Stimulated activated effector memory CD8-positive, alpha-beta T cell treated with anti-CD3 and anti-CD28 coated beads, Interleukin-12 subunit alpha, Interleukin-12 subunit beta, amount 100 ng/mL, for 72 hours (primary cell): Measurements from ENCODE around the gene RSPH10B2.
"Not testable (repeated sequence)": the region's sequence is repeated elsewhere in the genome, so short reads cannot be mapped to it uniquely, and the experiment has no call there.

Experiments
- ATAC-seq: fragments of 150-1000 bp; cut with Tn5 transposase; 2 replicates; pipeline ENCODE4 v1.10.0; 2021
- DNase-seq, 2 donors: peaks; one replicate each; pipeline ENCODE4 v3.0.0; 2021 to 2022; ENCODE audit warnings: low spot score in 2 of 2
- H3K27ac Mint-ChIP-seq: one replicate; pipeline ENCODE4 v1.8.0; 2022; ENCODE audit warnings: mild to moderate bottlenecking, mixed read lengths
- H3K36me3 Mint-ChIP-seq: one replicate; pipeline ENCODE4 v1.8.0; 2022; ENCODE audit warnings: mild to moderate bottlenecking, mixed read lengths
- H3K4me1 Mint-ChIP-seq: one replicate; pipeline ENCODE4 v1.8.0; 2022; ENCODE audit warnings: mixed read lengths
- H3K4me3 Mint-ChIP-seq: one replicate; pipeline ENCODE4 v1.8.0; 2022; ENCODE audit warnings: mild to moderate bottlenecking, mixed read lengths
- H3K9me3 Mint-ChIP-seq: one replicate; pipeline ENCODE4 v1.8.0; 2022; ENCODE audit warnings: mixed read lengths

Gene RSPH10B2

DNA sequence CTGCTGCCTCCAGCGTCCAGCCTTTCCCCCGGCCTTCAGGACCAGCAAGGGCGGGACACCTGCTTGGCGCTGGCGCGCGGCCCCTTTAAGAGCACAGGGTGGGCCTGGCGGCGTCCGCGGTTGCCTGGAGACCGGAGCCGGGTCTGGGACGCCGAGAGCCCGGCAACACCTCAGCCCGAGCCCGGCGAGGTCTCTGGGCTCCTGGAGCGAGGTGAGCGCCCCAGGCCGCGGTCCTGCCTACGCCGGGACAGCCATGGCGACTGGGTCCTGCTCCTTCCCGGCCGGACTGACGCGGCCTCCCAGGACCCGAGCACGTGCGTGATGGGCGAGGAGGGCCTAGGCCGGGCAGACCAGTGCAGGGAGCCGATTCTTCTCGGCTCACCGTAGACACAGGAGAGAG is at the start of gene RSPH10B2:
Gene RSPH10B2 (plus strand): TSS at position 140 of the 400 bp plus-strand sequence. CDS start 3,575 bp downstream, outside the sequence.
- H3K4me3 Mint-ChIP-seq, H3K9me3 Mint-ChIP-seq, ATAC-seq, DNase-seq, H3K27ac Mint-ChIP-seq, H3K4me1 Mint-ChIP-seq: not testable (repeated sequence)
- H3K36me3 Mint-ChIP-seq, result peaks cover 17% of the 10 kb centered on the region

DNA sequence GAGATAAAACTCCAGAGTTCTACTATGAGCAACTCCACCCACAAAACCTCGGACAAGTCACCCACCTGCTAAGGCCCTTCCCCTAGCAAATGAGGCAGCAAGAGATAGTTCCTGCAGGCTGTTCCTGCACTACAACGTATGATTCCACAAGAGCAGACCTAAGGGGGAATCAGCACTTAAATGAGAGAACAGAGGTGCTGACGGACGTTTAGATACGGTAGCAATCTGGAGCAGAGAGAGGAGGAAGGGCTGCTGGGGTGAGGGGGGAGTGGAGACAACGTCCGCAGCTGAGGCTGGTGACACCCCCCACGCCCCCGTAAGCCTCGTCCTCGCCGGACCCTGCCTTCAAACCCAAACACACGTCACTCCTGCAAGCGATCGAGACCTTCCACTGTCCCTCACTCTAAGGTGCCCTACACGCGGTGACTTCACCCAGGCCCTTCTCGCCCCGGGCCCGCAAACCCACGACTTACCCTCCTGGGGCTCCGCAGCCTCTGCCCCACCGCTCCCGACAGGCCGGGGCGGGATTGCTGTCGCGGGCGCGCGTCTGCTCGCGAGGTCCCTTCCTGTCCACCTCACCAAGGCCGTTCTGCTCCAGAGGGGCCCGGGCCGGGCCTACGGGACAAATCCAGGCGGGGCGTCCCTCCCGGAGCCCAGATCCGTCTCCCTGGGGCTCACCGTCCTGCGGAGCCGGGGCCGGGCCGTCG is 47.8 kb upstream of the RSPH10B2 start:
- Mint-ChIP-seq H3K9me3 (peaks cover 20% of the 10 kb centered on the region), H3K4me3 (peak overlapping the region; percentile 89), H3K36me3 (no peaks in the 10 kb centered on the region), H3K27ac (peak overlapping the region; percentile 94), H3K4me1 (peaks cover 46% of the 10 kb centered on the region)
- ATAC-seq (peak; percentile 57), DNase-seq (peak in 1 of 2 donors; percentile 29)

DNA sequence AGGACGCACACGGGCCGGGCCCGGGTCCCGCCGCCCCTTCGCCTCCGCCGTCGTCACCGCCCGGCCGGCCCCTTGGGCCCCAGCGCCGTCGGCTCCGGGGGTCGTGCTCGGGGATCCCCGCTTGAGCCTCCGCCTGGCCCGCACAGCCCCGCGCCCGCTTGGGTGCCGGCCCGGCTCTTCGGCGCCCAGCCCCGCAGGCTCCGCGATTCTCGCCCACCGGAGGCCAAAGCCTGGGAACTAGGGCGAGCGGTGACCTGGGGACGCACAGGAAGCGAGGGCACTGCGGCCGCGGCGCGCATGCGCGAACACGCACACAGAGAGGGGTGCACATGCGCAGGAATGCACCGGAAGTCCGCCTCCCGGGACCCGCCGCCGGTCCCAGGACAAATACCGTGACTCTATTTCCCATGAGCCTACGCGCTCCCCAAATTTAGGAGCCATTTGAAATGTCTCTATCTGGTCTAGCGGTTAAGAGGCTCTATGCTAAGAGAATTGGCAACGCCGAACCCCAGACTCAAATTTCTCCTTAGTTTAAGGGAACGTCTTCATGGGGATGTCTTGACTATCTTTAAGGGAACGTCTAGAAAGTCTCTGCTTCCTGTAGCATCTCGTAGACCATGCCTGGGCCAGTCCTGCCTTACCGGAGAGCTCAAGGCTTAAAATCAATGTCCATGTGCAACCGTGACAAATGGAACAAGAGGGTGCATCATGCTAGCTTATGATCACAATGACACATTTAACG is 47.1 kb upstream of the RSPH10B2 start, which contains the start of gene ZNF12:
Gene ZNF12 (minus strand): TSS at position 282 of the 742 bp plus-strand sequence. CDS start 1,774 bp downstream, outside the sequence.
- peak within 1 kb of the TSS; percentile 94 for H3K27ac Mint-ChIP-seq
- peaks cover 16% of the 10 kb centered on the region for H3K9me3 Mint-ChIP-seq
- DNase-seq (peak; percentile 88 to 98), ATAC-seq (peak; percentile 94)
- H3K4me1 Mint-ChIP-seq, result peaks cover 39% of the 10 kb centered on the region
- H3K4me3 Mint-ChIP-seq, result peak within 1 kb of the TSS; percentile 89
- H3K36me3 Mint-ChIP-seq, result no peaks in the 10 kb centered on the region

DNA sequence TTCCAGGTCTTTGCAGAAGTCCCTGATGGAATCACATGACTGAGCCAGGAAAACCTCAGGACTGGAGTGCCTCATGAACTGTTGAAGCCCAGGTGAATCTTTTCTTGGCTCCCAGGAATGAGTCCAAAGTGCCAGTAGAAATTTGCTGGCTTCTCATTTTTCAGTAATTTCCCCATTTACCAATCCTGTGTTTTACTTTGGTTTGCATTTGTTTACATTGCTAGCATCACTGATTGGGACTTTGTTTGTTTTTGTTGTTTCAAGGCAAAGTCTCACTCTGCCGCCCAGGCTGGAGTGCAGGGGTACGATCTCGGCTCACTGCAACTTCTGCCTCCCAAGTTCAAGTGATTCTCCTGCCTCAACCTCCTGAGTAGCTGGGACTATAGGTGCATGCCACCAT is 45.6 kb upstream of the RSPH10B2 start:
- Mint-ChIP-seq H3K27ac (no peak overlapping the region), H3K4me3 (peak overlapping the region; percentile 89), H3K9me3 (peaks cover 8% of the 10 kb centered on the region), H3K4me1 (peaks cover 24% of the 10 kb centered on the region), H3K36me3 (no peaks in the 10 kb centered on the region)
- DNase-seq, result no peak
- no peak for ATAC-seq

DNA sequence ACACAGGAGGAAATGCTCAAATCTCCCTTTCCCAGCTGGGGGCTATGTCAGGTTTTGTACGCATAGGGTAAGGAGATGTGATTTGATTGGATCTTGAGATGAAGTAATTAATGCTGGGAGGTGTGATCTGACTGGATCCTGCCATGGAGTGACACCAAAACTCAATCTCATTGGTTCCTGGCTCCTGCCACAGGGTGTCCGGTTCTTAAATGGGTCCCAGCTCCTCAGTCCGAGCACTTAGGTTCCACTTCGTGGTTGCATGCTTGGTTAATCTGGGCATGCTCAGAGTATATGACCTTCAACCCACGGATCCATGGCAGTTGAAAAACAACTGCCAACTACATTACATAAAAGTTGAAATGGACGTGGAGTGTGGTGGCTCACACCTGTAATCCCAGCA is 44.1 kb upstream of the RSPH10B2 start:
- Mint-ChIP-seq H3K27ac (no peak overlapping the region), H3K36me3 (no peaks in the 10 kb centered on the region), H3K4me3 (no peak overlapping the region), H3K4me1 (peaks cover 17% of the 10 kb centered on the region), H3K9me3 (peaks cover 4% of the 10 kb centered on the region)
- DNase-seq (no peak), ATAC-seq (no peak)

DNA sequence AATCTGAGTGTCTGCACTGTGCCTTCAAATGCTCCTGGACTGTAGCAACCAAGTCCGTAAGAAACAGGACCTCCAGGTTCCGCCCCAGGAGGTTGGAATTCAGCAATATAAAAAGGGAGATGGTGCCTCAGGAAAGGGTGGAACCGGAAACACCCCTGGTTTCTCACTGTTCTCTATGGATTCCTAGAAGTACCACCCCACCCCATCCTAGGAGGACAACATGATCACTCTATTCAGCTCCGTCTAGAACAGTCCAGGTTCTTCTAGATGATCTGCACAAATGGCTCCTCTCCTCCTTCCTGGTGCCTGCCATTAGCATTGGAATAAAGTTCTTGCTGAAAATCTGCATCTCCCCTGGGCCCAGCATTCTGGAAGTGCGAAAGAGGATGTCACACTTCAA is 39.5 kb upstream of the RSPH10B2 start:
- DNase-seq (no peak), ATAC-seq (no peak)
- Mint-ChIP-seq H3K36me3 (no peaks in the 10 kb centered on the region), H3K27ac (no peak overlapping the region), H3K9me3 (no peaks in the 10 kb centered on the region), H3K4me3 (no peak overlapping the region), H3K4me1 (peaks cover 8% of the 10 kb centered on the region)

DNA sequence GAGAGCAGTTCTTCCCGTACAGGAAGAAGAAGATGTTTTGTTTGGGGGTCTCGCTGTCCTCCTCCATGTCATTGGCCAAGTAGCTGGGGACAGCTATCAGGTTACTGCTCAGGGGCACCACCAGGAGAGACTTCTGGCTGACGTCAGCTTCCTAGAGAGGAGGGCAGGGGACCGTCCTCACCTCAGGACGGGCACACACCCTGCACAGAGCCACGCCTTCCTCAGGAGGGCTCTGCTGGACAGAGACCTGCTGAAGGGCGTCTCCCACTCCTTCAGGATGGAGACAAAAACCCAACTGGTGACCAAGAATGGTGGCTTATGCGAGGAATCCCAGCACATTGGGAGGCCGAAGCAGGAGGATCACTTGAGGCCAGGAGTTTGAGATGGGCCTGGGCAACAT is 38.0 kb upstream of the RSPH10B2 start:
- H3K4me3 Mint-ChIP-seq, H3K27ac Mint-ChIP-seq, DNase-seq, H3K9me3 Mint-ChIP-seq, H3K36me3 Mint-ChIP-seq, ATAC-seq, H3K4me1 Mint-ChIP-seq: not testable (repeated sequence)

DNA sequence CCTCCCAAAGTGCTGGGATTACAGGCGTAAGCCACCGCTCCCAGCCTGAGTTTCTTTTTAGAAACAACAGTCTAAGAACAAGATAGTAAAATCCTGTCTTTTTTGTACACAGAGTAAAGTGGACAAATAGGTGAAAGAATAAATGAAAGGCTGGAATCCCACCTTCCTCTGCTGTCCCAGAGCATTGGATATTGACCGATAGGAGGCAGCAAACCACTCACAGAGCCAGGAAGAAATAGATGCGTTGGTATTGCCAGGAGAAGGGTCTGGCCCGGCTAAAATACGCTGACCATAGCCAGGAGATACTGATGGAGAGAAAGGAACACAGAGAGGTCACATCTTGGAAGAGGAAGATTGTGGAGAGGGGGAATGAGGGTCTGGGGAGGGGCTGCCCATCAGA is 35.8 kb upstream of the RSPH10B2 start:
- no peak overlapping the region for H3K4me3 Mint-ChIP-seq
- H3K36me3 Mint-ChIP-seq, result no peaks in the 10 kb centered on the region
- H3K27ac Mint-ChIP-seq, result no peak overlapping the region
- ATAC-seq (no peak), DNase-seq (no peak)
- H3K9me3 Mint-ChIP-seq, result no peaks in the 10 kb centered on the region
- H3K4me1 Mint-ChIP-seq, result peaks cover 8% of the 10 kb centered on the region

DNA sequence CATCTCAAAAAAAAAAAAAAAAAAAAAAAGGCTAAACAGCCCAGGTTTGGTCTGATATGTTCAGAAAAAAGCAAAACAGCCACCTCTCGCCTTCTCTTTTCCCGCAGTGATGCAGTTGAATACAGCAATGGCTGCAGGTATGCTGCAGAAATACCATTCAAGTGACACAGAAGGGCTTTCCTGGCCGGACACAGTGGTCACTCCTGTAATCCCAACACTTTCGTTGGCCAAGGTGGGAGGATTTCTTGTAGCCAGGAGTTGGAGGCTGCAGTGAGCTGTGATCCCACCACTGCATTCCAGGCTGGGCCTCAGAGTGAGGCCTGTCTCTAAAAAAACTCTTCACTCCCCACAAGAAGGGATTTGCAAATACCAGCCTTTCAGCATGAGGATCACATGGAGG is 29.6 kb upstream of the RSPH10B2 start:
- H3K4me3 Mint-ChIP-seq, H3K9me3 Mint-ChIP-seq, H3K4me1 Mint-ChIP-seq, H3K27ac Mint-ChIP-seq, ATAC-seq, DNase-seq, H3K36me3 Mint-ChIP-seq: not testable (repeated sequence)

DNA sequence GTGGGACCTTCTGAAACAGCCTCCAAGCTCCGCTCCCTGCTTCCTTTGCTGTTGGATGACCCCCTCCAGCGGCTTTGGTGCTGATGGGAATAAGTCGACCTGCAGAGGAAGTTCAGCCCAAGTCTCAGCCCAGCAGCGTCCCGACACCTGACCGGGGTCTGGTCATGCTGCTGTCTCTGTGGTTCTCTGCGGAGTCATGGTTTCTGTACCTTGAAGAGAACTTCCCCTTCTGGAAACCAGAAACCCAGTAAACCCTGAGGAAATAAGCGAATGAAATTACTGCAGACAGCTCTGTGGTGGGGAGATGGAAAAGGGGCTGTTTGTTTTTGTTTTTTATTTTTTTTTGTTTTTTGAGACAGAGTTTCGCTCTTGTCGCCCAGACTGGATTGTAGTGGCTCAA is 28.9 kb upstream of the RSPH10B2 start:
- ATAC-seq, result no peak
- DNase-seq, result no peak
- H3K9me3 Mint-ChIP-seq, result peaks cover 3% of the 10 kb centered on the region
- H3K4me1 Mint-ChIP-seq, result peaks cover 6% of the 10 kb centered on the region
- H3K36me3 Mint-ChIP-seq, result peaks cover under 1% of the 10 kb centered on the region
- H3K4me3 Mint-ChIP-seq, result no peak overlapping the region
- no peak overlapping the region for H3K27ac Mint-ChIP-seq

DNA sequence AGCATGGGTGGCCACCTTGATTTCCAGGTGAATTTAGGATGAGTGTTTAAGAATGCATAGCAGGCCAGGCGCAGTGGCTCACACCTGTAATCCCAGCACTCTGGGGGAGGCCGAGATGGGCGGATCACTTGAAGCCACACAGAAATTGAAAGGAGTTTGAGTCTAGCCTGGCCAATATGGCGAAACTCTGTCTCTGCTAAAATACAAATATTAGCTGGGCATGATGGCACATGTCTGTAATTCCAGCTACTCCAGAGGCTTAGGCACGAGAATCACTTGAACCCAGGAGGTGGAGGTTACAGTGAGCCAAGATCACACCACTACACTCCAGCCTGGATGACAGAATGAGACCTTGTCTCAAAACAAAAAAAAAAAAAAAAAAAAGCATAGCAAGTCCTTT is 27.6 kb upstream of the RSPH10B2 start:
- not testable (repeated sequence) for H3K4me3 Mint-ChIP-seq, DNase-seq, H3K9me3 Mint-ChIP-seq, H3K27ac Mint-ChIP-seq, H3K4me1 Mint-ChIP-seq, ATAC-seq
- H3K36me3 Mint-ChIP-seq, result peaks cover 14% of the 10 kb centered on the region

DNA sequence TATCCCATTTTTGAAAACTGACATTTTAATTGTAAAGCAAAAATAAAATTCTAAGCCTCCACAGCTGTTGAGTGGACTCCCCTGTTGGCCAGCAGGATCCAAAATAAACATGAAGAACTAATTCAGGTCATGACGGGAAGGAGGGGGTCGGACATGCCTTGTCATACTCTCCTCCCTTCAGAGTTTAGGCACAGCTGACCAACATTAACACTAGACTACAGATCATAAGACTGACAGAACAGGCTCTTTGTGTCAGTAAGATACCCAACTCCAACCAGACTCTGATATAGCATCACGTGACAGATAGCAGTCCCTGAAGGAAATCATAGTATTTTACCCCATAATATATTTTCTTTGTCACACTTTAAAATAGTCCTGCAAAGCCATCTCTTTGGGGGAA is 26.2 kb upstream of the RSPH10B2 start:
- Mint-ChIP-seq H3K4me3 (no peak overlapping the region), H3K36me3 (peaks cover 27% of the 10 kb centered on the region), H3K4me1 (peaks cover 11% of the 10 kb centered on the region), H3K9me3 (peaks cover 3% of the 10 kb centered on the region), H3K27ac (no peak overlapping the region)
- no peak for DNase-seq
- no peak for ATAC-seq

DNA sequence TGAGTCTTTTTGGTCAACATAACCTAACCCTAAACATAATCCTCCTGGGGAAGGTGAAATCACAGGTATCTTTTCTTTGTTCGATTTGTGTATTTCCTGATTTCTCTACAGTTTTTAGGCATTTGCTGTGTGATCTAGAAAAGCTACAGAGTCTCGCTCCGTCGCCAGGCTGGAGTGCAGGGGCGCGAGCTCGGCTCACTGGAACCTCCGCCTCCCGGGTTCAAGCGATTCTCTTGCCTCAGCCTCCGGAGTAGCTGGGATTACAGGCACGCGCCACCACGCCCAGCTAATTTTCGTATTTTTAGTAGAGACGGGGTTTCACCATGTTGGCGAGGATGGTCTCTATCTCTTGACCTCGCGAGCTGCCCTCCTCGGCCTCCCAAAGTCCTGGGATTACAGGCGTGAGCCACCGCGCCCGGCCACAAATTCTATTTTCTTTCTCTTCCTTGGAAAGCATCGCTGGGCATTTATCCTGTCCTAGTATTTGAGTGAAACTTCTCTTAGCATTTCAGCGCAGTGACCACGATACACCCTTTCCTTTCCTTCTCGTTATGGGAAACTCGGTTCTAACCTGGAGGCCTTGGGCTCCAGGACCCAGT is 24.9 kb upstream of the RSPH10B2 start:
- not testable (repeated sequence) for ATAC-seq
- H3K27ac Mint-ChIP-seq, result peak overlapping the region; percentile 92

DNA sequence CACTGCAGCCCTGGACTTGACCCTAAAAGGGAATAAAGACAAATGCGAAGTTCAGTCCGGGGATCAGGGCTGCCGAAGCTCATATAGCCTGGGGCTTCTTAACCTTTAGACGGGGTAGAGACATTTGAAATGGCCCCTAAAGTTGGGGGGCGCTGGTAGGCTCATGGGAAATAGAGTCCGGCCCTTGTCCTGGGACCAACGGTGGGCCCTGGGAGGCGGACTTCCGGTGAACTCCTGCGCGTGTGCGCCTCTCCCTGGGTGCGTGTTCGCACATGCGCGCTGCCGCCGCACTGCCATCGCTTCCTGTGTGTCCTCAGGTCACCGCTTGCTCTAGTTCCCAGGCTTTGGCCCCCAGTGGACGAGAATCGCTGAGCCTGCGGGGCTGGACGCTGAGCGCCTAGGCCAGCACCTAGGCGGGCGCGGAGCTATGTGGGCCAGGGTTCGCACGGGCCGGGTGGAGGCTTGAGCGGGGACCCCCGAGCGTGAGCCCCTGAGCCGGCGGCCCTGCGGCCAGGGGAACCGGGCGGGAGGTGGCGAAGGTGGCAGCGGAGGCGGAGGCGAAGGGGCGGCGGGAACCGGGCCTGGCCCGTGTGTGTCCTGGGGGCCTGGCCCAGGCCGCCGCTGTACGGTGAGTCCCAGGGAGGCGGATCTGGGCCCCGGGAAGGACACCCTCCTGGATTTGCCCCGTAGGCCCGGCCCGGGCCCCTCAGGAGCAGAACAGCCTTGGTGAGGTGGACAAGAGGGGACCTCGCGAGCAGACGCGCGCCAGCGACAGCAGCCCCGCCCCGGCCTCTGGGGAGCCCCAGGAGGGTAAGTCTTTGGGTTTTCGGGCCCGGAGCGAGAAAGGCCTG is 24.2 kb upstream of the RSPH10B2 start:
- peak overlapping the region; percentile 92 for H3K27ac Mint-ChIP-seq
- H3K4me3 Mint-ChIP-seq, result peak overlapping the region; percentile 88
- peak; percentile 99 for ATAC-seq
- peaks cover 11% of the 10 kb centered on the region for H3K4me1 Mint-ChIP-seq
- H3K36me3 Mint-ChIP-seq, result peaks cover 48% of the 10 kb centered on the region
- peak; percentile 70 to 93 for DNase-seq
- peaks cover 3% of the 10 kb centered on the region for H3K9me3 Mint-ChIP-seq

More for the DNA sequence above, 24.9 kb upstream of the RSPH10B2 start:
- not testable (repeated sequence) for H3K9me3 Mint-ChIP-seq, DNase-seq
- H3K4me3 Mint-ChIP-seq, result peak overlapping the region; percentile 88
- H3K4me1 Mint-ChIP-seq, result peaks cover 11% of the 10 kb centered on the region
- peaks cover 41% of the 10 kb centered on the region for H3K36me3 Mint-ChIP-seq

DNA sequence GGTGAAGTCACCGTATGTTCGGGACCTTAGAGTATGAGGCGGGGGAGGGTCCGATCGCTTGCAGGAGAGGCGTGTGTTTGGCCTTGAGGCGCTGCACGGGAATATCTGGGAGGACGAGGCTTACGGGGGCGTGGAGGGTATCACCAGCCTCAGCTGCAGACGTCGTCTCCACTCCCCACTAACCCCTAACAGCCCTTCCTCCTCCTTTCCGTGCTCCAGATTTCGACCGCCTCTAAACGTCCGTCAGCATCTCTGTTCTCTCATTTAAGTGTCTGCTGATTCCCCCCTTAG is 23.6 kb upstream of the RSPH10B2 start:
- peak overlapping the region; percentile 88 for H3K4me3 Mint-ChIP-seq
- H3K36me3 Mint-ChIP-seq, result peaks cover 54% of the 10 kb centered on the region

More for the DNA sequence above, 23.6 kb upstream of the RSPH10B2 start:
- Mint-ChIP-seq H3K4me1 (peaks cover 11% of the 10 kb centered on the region), H3K27ac (peak overlapping the region; percentile 92), H3K9me3 (peaks cover 3% of the 10 kb centered on the region)
- DNase-seq, result no peak
- ATAC-seq, result no peak
